ENCODE results near the gene PLEKHA5.

DNA sequence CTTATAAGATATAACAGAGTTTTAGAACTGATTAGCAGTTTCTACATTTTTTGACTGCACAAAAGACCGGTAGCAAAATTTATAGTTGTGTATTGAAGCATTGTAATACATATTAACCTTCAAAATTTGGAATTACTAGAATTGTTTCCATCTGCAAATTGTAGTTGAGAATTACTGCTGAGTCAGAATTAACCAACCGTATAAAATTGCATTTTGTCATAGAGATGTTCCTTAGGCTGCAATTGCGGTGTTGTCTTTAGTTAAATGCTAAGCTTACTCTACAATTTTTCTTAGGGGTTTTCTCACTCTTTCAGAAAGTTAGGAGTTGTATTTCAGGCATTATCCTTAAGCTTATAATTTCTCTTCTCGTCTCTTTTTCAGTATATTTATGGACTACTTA, 132.2 kb downstream of the PLEKHA5 start:
- TF ChIP-seq, protein P1, sequence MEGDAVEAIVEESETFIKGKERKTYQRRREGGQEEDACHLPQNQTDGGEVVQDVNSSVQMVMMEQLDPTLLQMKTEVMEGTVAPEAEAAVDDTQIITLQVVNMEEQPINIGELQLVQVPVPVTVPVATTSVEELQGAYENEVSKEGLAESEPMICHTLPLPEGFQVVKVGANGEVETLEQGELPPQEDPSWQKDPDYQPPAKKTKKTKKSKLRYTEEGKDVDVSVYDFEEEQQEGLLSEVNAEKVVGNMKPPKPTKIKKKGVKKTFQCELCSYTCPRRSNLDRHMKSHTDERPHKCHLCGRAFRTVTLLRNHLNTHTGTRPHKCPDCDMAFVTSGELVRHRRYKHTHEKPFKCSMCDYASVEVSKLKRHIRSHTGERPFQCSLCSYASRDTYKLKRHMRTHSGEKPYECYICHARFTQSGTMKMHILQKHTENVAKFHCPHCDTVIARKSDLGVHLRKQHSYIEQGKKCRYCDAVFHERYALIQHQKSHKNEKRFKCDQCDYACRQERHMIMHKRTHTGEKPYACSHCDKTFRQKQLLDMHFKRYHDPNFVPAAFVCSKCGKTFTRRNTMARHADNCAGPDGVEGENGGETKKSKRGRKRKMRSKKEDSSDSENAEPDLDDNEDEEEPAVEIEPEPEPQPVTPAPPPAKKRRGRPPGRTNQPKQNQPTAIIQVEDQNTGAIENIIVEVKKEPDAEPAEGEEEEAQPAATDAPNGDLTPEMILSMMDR (IDR thresholded peaks at IDR 0.05): no peak
- TF ChIP-seq POLR2A (IDR thresholded peaks at IDR 0.05): no peak

Measured in Peyer's patch (tissue), 4 donors.